ENCODE measurements around the gene ADARB2. TPM values are rescaled to one million over a fixed set of nuclear protein-coding genes. Genes with fewer than 3 reads are reported as not detected.
"Not testable (repeated sequence)": the region's sequence is repeated elsewhere in the genome, so short reads cannot be mapped to it uniquely, and the experiment has no call there.

Gene ADARB2
- total RNA-seq, 8 experiments from 2014 or later, result 0.13 to 2.6 (median 1.5) TPM

- ATAC-seq (replicated peaks in 6 of 8); in situ Hi-C loops (cut with MboI; ENCODE audit: low pct_unique_long_range_greater_than_20kb in 2 of 9, low sequenced_read_pairs in 9 of 9, unreplicated experiment in 9 of 9); H3K27ac ChIP-seq; H3K4me3 ChIP-seq; H3K4me1 ChIP-seq (replicated peaks in 1 of 2): not testable (repeated sequence)
- WGBS, 10 experiments, result 32 to 100% (median 95%) methylated on average over 1 to 7 of the region's 10 CpGs; no CpG with 5 or more reads in 3 of the 10 experiments
Measured at GRCh38 chr10:1158536-1158935, 578.8 kb downstream of the ADARB2 start.

- ATAC-seq (replicated peaks in 6 of 8), result no peak
- in situ Hi-C loops (cut with MboI; ENCODE audit: low pct_unique_long_range_greater_than_20kb in 2 of 9, low sequenced_read_pairs in 9 of 9, unreplicated experiment in 9 of 9), result no loop called here
- WGBS, 10 experiments, result 0 to 100% (median 85%) methylated on average over 1 to 9 of the region's 12 CpGs; no CpG with 5 or more reads in 1 of the 10 experiments
- Histone ChIP-seq H3K4me3 (no peak overlapping the region), H3K4me1 (replicated peaks in 1 of 2) (peaks cover 0 to 3% of the 10 kb centered on the region in 2 donors), H3K27ac (no peak overlapping the region)
Measured at GRCh38 chr10:1158066-1158465, 579.3 kb downstream of the ADARB2 start.

GRCh38 chr10:1157615-1157933 is 579.8 kb downstream of the ADARB2 start:
- ATAC-seq (replicated peaks in 6 of 8), result no peak
- 60 to 100% methylated on average over 1 of the region's 4 CpGs; no CpG with 5 or more reads in 8 of the 10 experiments for WGBS, 10 experiments
- in situ Hi-C loops (cut with MboI; ENCODE audit: low pct_unique_long_range_greater_than_20kb in 2 of 9, low sequenced_read_pairs in 9 of 9, unreplicated experiment in 9 of 9), result no loop called here
- Histone ChIP-seq H3K4me1 (replicated peaks in 1 of 2) (peaks cover 0 to 3% of the 10 kb centered on the region in 2 donors), H3K4me3 (no peak overlapping the region), H3K27ac (no peak overlapping the region)

GRCh38 chr10:1156921-1157614 is 580.3 kb downstream of the ADARB2 start:
- in situ Hi-C loops (cut with MboI; ENCODE audit: low pct_unique_long_range_greater_than_20kb in 2 of 9, low sequenced_read_pairs in 9 of 9, unreplicated experiment in 9 of 9), result no loop called here
- Histone ChIP-seq H3K27ac (no peak overlapping the region), H3K4me1 (replicated peaks in 1 of 2) (peaks cover 0 to 3% of the 10 kb centered on the region in 2 donors), H3K4me3 (no peak overlapping the region)
- WGBS, 10 experiments, result 0 to 89% (median 60%) methylated on average over 1 to 8 of the region's 17 CpGs; no CpG with 5 or more reads in 1 of the 10 experiments
- ATAC-seq (replicated peaks in 6 of 8), result no peak

GRCh38 chr10:1156616-1156886 is 580.8 kb downstream of the ADARB2 start:
- 0 to 100% (median 90%) methylated on average over 1 to 3 of the region's 8 CpGs; no CpG with 5 or more reads in 6 of the 10 experiments for WGBS, 10 experiments
- no peak for ATAC-seq (replicated peaks in 6 of 8)
- no peak overlapping the region for H3K4me3 ChIP-seq
- no peak overlapping the region for H3K27ac ChIP-seq
- in situ Hi-C loops (cut with MboI; ENCODE audit: low pct_unique_long_range_greater_than_20kb in 2 of 9, low sequenced_read_pairs in 9 of 9, unreplicated experiment in 9 of 9), result no loop called here
- H3K4me1 ChIP-seq (replicated peaks in 1 of 2), result no peaks in the 10 kb centered on the region

GRCh38 chr10:1155791-1156615 is 581.3 kb downstream of the ADARB2 start:
- in situ Hi-C loops (cut with MboI; ENCODE audit: low pct_unique_long_range_greater_than_20kb in 2 of 9, low sequenced_read_pairs in 9 of 9, unreplicated experiment in 9 of 9), result no loop called here
- 73 to 95% (median 89%) methylated on average over 3 to 10 of the region's 20 CpGs; no CpG with 5 or more reads in 6 of the 10 experiments for WGBS, 10 experiments
- no peak overlapping the region for H3K27ac ChIP-seq
- peak in 1 of 8 experiments; percentile 30 for ATAC-seq (replicated peaks in 6 of 8)
- H3K4me1 ChIP-seq (replicated peaks in 1 of 2), result no peaks in the 10 kb centered on the region
- no peak overlapping the region for H3K4me3 ChIP-seq

GRCh38 chr10:1154531-1155295 is 582.6 kb downstream of the ADARB2 start:
- WGBS, 10 experiments, result 60 to 100% (median 90%) methylated on average over 1 to 6 of the region's 9 CpGs; no CpG with 5 or more reads in 1 of the 10 experiments
- Histone ChIP-seq H3K4me3 (no peak overlapping the region), H3K4me1 (replicated peaks in 1 of 2) (no peaks in the 10 kb centered on the region), H3K27ac (no peak overlapping the region)
- in situ Hi-C loops (cut with MboI; ENCODE audit: low pct_unique_long_range_greater_than_20kb in 2 of 9, low sequenced_read_pairs in 9 of 9, unreplicated experiment in 9 of 9), result no loop called here
- ATAC-seq (replicated peaks in 6 of 8), result no peak

- Histone ChIP-seq H3K4me3 (no peak overlapping the region), H3K4me1 (replicated peaks in 1 of 2) (no peaks in the 10 kb centered on the region), H3K27ac (no peak overlapping the region)
- in situ Hi-C loops (cut with MboI; ENCODE audit: low pct_unique_long_range_greater_than_20kb in 2 of 9, low sequenced_read_pairs in 9 of 9, unreplicated experiment in 9 of 9), result no loop called here
- no peak for ATAC-seq (replicated peaks in 6 of 8)
- 7 to 100% (median 80%) methylated on average over 1 to 9 of the region's 20 CpGs; no CpG with 5 or more reads in 1 of the 10 experiments for WGBS, 10 experiments
Measured at GRCh38 chr10:1153805-1154351, 583.4 kb downstream of the ADARB2 start.

GRCh38 chr10:1153251-1153763 is 584.0 kb downstream of the ADARB2 start:
- 8 to 90% (median 66%) methylated on average over 2 to 5 of the region's 6 CpGs; no CpG with 5 or more reads in 2 of the 10 experiments for WGBS, 10 experiments
- no peak overlapping the region for H3K27ac ChIP-seq
- no peak for ATAC-seq (replicated peaks in 6 of 8)
- in situ Hi-C loops (cut with MboI; ENCODE audit: low pct_unique_long_range_greater_than_20kb in 2 of 9, low sequenced_read_pairs in 9 of 9, unreplicated experiment in 9 of 9), result no loop called here
- no peak overlapping the region for H3K4me3 ChIP-seq
- H3K4me1 ChIP-seq (replicated peaks in 1 of 2), result no peaks in the 10 kb centered on the region

- no peak for ATAC-seq (replicated peaks in 6 of 8)
- 51 to 100% (median 85%) methylated on average over 2 to 17 of the region's 32 CpGs; no CpG with 5 or more reads in 3 of the 10 experiments for WGBS, 10 experiments
- H3K4me1 ChIP-seq (replicated peaks in 1 of 2), result no peaks in the 10 kb centered on the region
Measured at GRCh38 chr10:1152386-1153250, 584.7 kb downstream of the ADARB2 start.

GRCh38 chr10:1151076-1152033 is 586.0 kb downstream of the ADARB2 start:
- in situ Hi-C loops (cut with MboI; ENCODE audit: low pct_unique_long_range_greater_than_20kb in 2 of 9, low sequenced_read_pairs in 9 of 9, unreplicated experiment in 9 of 9), result no loop called here
- peak in 2 of 8 experiments; percentile 43 to 72 for ATAC-seq (replicated peaks in 6 of 8)
- Histone ChIP-seq H3K4me1 (replicated peaks in 1 of 2) (no peaks in the 10 kb centered on the region), H3K4me3 (no peak overlapping the region), H3K27ac (no peak overlapping the region)
- 5 to 81% (median 63%) methylated on average over 1 to 10 of the region's 15 CpGs; no CpG with 5 or more reads in 2 of the 10 experiments for WGBS, 10 experiments

More at GRCh38 chr10:1152386-1153250, 584.7 kb downstream of the ADARB2 start:
- in situ Hi-C loops (cut with MboI; ENCODE audit: low pct_unique_long_range_greater_than_20kb in 2 of 9, low sequenced_read_pairs in 9 of 9, unreplicated experiment in 9 of 9), result no loop called here
- Histone ChIP-seq H3K27ac (no peak overlapping the region), H3K4me3 (no peak overlapping the region)
